Right lobe of liver (tissue), 4 donors: ENCODE results near the gene CCDC85C.

Experiments used
- POLR2A ChIP-seq: fragments of 450-650 bp; IDR thresholded peaks from one replicate; pipeline ENCODE4 v1.6.1; 2017; ENCODE audit warnings: antibody characterized with exemption, mild to moderate bottlenecking
- TF ChIP-seq, protein P1 (sequence below), 4 donors: fragments of 200-600 bp in 3 of 4; fragments of 450-650 bp in 1 of 4; IDR thresholded peaks; one replicate each; pipeline versions ENCODE4 v1.5.1 to v1.8.0; 2016 to 2022; ENCODE audit warnings: antibody characterized with exemption in 4 of 4, mild to moderate bottlenecking in 2 of 4
- donor health status: DM: no; HTN: no; CAD: no.
- donor health status: DM: no; HTN: no; CAD: no.
- donor health status: DM: no; HTN: yes; CAD: no.

DNA sequence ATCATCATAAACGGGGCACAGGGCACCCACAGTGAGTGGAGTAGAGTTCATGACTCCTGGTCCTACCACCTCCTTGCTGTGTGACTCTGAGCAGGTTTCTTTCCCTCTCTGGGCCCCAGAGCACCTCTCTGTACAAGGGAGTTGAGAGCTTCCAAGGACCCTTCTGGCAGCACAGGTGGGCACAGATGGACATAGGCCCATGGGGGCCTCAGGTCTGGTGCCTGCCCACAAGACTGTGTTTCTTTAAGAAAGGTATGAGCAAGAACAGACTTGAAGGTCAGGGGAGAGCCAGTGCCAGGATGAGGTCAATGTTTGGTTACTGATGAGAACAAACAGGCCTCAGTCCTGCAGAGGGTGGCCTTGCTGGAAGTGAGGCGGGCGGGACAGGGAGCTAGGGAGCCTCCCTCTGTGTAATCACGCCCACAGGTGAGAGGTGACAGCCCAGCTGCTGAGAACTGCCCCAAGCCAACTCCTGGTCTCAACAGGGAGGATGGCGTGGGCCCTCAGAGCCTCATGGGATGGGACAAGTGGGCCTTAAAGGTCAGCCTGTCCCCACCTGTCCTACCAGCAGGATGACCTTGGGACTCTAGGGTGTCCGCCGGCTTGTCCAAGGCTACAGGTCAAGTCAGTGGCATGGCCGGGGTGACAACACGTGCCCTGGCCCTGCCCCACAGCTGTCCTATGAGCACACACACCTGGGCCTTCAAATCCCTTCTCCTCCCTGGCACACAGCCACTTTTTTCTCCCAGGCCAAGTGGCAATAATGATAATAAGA is 49.1 kb downstream of the CCDC85C start:
- TF ChIP-seq, protein P1, sequence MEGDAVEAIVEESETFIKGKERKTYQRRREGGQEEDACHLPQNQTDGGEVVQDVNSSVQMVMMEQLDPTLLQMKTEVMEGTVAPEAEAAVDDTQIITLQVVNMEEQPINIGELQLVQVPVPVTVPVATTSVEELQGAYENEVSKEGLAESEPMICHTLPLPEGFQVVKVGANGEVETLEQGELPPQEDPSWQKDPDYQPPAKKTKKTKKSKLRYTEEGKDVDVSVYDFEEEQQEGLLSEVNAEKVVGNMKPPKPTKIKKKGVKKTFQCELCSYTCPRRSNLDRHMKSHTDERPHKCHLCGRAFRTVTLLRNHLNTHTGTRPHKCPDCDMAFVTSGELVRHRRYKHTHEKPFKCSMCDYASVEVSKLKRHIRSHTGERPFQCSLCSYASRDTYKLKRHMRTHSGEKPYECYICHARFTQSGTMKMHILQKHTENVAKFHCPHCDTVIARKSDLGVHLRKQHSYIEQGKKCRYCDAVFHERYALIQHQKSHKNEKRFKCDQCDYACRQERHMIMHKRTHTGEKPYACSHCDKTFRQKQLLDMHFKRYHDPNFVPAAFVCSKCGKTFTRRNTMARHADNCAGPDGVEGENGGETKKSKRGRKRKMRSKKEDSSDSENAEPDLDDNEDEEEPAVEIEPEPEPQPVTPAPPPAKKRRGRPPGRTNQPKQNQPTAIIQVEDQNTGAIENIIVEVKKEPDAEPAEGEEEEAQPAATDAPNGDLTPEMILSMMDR (IDR thresholded peaks at IDR 0.05), result no peak
- no peak for TF ChIP-seq POLR2A
